TTC549 (cell line): Measurements from ENCODE around the gene MYOD1.

Source experiments
- FAIRE-seq: peaks from 2 replicates; lab custom pipeline; 2012; peaks lifted over from hg19 to GRCh38; lab: Jason Lieb, UNC

Gene MYOD1

GRCh38 chr11:17771415-17771814 is 52.0 kb downstream of the MYOD1 start:
- no peak for FAIRE-seq
